ENCODE data around the gene NPAS1.

Gene NPAS1, protein sequence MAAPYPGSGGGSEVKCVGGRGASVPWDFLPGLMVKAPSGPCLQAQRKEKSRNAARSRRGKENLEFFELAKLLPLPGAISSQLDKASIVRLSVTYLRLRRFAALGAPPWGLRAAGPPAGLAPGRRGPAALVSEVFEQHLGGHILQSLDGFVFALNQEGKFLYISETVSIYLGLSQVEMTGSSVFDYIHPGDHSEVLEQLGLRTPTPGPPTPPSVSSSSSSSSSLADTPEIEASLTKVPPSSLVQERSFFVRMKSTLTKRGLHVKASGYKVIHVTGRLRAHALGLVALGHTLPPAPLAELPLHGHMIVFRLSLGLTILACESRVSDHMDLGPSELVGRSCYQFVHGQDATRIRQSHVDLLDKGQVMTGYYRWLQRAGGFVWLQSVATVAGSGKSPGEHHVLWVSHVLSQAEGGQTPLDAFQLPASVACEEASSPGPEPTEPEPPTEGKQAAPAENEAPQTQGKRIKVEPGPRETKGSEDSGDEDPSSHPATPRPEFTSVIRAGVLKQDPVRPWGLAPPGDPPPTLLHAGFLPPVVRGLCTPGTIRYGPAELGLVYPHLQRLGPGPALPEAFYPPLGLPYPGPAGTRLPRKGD

DNA sequence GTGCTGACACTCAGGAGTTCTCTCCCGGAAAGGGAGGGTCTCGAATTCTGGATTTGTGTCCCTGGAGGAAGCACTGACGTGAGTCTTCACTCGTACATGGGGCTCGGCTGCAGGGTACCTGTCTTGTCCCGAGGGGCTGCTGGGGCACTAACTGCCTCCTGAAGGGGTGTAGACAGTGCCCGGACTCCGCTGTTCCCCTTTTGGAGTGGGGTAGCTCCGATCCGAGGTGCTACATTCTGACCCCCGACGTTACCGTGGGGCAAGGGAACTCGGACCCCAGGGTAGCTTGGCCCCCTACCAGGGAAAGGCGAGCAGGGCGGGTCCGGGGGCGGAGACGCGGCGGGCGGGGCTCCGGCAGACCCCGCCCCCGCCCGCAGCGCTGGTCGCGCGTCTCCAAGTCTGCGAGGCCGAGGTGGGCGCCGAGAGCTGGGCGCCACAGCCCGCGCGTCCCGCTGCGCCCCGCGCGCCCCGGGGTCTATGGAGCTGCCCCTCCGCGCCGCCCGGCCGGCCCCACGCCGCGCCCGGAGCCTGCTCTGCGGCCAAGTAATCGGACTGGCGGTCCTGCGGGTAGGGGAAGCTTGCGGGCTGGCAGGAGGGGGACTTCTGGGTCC, at the start of gene NPAS1:
Gene NPAS1 (plus strand): TSS at position 407 of the 611 bp plus-strand sequence. CDS start 1,211 bp downstream, outside the sequence.
- peak; percentile 66 for DNase-seq

DNA sequence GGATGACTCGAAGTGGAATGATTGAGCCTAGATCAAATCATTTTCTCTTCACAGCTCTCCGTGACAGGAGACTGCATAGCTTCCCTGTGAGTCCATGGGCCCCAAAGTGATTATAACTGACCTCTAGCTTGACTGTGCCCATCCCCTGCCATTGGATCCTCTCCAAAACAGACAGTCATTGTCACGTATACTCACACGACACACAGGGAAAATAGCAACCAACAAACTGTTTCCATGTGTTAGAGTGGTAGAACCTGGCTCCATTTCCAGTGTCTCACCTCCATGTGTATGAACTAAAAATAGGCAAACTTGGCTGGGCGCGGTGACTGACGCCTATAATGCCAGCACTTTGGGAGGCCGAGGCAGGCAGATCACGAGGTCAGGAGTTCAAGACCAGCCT, 48.8 kb upstream of the NPAS1 start:
- no peak for DNase-seq

DNA sequence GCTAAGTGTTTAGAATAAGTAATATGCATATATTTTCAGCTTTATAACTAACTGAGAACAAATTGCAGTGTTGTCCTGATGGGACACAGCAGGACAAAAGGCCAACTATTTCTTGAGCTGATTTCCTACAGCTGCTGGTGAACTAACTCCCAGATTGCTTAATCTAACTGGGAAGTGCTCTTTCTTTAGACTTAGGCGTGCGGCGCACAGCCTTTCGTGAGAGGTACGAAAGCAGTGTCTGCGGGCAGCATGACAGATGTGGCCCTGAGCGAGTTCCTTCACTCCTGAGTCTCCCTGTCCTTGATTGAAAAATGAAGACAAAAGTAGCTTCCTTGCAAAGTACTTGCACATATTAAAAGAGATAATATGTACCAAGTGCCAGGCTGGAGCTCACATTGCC, 47.3 kb upstream of the NPAS1 start:
- no peak for DNase-seq

DNA sequence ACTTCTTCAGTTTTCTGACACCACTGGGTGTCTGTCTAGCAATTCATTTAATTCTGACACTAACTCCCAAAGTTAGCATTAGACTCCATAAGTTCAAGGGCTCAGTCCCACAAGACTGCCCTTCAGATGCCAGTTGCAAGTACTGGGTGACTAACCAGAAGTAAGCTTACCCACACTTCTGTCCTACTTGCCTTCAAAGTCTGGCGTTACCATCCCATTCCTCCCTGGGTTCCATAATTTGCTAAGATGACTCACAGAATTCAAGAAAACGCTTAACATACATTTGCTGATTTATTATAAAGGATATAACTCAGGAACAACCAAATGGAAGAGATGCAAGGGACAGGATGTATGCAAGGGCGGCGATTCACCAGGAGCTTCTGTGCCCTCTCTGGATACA, 45.5 kb upstream of the NPAS1 start:
- no peak for DNase-seq

DNA sequence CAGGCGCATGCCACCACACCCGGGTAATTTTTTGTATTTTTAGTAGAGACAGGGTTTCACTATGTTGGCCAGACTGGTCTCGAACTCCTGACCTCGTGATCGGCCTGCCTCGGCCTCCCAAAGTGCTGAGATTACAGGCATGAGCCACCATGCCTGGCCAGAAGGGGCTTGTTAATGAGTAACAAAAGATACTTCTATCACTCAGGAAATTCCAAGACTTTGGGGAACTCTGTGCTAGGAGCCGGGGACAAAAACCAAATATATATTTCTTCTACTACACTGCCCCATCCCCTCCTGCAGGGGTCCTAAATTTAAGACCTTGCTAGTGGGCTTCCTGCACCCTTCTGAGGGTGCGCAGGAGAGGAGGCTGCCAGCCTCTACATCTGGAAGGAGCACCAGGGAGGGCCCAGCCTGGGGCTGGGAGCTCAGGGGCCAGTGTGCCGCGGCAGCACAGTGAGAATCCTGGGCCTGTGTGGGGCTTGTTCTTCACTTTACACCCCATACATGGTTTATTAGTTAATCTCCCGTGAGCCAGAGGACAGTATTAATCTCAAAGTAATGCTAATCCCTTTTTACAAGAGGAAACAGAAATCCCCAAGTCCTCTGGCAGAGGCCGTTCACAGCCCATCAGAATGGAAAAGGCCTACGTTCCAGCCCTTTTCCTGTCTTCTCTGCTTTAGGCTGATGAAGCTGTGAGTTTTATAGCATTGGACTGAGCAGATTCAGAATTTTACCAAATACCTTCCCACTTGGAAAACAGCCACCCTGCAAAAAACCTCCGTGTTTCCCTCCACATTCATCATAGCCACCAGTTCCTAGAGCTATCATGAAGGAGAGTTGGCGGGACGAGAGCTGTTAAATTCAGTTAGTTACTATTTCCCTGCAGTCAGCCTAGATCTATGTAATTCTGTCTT, 44.4 kb upstream of the NPAS1 start:
- DNase-seq, result no peak

DNA sequence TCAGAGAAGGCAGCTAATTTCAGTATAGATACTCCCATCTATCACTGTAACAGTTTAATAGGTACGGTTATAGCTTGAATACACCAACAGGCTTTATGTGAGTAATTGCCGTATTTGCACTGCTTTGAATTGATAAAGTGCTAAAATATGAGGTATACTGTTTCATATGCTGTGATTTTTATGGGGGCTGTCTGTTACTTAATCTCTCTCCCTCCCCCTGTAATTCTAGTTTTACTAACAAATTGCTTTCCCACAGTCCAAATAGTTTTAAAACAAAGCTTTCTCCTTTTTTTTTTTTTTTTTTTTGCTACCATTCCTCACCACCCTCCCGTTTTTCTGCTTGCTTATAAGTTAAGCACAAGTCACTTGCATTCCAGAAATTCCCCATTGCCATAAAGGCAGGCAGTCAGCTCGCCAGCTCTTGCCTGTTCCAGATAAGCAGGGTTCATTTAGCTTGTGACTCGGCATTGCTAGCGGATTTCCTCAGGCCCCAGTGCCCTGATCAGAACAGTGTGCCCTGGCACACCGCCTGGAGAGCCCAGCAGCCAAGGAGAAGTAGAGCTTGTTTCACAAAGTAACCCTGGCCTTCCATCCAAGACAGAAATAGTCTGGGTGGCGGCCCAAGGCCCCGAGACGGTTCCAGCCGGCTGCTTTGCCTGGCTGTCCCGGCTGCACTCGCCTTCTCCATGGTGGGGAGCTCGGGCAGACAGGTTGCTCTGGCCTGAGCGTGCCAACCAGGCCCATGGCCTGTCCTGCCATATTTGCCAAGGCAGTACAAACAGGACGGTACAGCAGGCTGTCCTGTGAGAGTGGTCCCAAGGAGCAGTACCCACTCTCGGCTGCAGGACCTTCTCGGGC, 43.5 kb upstream of the NPAS1 start:
- no peak for DNase-seq

DNA sequence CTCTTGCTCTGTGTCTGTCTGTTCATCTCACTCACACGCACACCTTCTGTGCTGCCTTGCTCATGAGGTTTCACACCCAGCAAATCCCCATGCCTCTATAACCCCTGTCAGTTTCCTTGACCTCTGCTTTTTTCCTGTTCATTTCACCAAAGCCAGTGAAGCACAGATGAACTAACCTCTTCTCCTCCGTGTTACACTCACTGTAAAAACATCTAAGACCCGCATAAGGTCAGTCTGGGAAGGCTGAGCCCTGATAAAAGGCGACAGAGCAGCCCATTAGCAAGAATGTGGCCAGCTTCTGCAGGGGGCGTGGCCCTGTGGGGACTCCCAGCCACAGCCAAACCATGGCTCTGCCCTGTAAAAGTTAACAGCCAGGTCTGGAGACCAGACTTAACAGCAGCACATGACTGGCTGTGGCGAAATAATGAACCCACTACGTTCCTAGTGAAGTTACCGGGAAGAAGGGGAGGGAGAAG, 42.8 kb upstream of the NPAS1 start:
- no peak for DNase-seq

DNA sequence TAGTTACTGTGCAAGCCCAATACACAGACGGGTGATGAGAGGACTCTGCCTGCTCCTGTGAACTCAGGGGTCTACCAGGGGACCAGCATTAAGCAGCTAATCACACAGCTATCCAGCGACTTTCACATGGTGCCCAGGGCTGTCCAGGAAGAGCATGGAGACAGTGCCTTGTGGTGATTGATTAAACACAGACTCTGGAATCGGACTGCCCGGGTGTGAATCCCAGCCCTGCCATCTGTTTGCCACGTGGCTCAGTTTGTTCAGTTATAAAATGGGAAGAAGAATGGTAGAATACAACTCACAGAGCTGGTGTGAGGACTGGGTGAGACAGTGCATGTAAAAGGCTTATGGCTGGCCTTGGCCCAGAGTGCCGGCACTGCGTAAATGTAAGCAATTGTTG, 42.1 kb upstream of the NPAS1 start:
- DNase-seq, result no peak

DNA sequence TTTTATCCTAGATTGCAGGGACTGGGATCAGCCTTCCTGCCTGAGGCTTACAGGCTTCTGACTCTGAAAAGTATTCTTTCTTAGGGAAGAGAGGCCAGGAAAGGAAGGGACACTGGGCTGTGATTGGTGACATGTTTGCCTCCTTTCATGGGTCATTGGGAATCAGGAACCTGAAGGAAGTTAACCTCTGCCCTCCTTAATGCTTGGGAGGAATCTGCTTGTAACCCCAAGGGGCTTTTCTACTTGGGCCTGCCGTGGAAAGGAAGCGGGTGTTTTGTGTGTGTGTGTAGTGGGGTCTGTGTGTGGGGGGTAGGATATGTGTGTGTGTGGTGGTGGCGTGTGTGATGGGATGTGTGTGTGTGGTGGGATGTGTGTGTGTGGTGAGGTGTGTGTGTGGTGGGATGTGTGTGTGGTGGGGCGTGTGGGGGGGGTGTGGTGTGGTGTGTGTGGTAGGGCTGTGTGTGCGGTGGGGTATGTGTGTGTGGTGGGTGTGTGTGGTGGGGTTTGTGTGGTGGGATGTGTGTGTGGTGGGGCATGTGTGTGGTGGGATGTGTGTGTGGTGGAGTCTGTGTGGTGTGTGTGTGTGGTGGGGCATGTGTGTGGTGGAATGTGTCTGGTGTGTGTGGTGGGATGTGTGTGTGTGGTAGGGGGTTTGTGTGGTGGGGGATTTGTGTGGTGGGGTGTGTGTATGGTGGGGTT, 41.3 kb upstream of the NPAS1 start:
- no peak for DNase-seq

DNA sequence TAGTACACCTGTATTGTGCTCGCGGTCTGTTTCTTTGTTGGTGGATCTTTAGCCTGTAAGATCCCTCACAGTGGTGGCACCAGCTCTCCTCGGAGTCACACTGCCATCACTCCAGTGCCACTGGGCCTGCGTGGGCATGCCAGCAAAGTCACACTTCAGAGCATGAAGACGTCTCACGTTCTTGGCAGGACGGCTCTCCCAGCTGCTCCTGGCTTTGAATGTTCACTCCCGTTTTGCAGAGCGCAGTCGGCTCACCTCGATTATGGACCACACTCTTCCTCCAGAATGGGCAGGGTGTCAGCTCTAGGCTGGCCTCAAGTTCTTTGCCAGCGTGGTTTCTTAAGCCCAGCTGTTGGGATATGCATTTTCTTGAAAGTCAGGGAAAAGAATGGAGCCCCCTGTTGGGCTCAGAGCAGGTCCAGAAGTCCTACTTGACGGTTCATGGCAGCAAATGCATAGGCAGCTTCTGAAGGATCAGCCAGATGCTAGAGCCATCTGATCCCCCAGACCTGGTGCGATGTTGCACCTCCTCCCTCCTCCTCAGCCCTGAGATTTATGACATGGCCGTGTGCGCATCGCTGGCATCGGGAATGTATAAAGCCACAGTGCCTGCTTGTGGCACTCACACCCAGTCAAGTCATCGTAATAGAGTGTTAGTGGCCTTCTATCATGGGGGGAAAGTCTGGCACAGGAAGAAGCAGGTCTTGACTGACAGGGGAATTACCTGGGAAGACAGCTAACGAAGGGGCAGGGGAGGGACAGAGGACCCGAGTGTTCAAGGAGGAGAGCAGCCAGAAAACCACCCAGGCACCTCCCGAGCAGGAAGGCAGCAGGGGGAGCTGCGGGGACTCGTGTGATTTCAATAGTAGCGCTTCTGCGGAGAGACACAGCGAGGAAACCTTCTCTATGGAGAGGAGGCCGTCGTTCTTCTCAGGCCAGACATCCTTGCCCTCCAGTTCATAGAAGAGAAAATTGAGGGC, 40.2 kb upstream of the NPAS1 start:
- no peak for DNase-seq

DNA sequence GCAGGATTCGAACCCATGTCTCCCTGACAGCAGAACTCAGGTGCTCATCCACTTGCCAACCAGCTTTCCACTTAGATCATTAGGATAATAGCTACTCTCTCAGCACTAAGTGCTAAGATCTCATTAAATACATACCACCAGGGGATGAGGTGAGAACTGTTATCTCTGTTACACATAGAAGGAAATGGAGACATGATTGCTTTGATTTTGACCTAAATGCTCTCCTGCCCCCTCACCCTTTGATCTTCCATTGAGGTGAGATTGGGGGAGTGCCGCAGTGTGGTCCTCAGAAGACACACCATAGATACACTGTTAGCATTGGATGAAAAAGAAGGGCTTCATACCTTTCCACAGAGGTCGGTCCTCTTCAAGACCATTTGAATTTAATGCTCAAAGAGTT, 38.9 kb upstream of the NPAS1 start:
- no peak for DNase-seq

DNA sequence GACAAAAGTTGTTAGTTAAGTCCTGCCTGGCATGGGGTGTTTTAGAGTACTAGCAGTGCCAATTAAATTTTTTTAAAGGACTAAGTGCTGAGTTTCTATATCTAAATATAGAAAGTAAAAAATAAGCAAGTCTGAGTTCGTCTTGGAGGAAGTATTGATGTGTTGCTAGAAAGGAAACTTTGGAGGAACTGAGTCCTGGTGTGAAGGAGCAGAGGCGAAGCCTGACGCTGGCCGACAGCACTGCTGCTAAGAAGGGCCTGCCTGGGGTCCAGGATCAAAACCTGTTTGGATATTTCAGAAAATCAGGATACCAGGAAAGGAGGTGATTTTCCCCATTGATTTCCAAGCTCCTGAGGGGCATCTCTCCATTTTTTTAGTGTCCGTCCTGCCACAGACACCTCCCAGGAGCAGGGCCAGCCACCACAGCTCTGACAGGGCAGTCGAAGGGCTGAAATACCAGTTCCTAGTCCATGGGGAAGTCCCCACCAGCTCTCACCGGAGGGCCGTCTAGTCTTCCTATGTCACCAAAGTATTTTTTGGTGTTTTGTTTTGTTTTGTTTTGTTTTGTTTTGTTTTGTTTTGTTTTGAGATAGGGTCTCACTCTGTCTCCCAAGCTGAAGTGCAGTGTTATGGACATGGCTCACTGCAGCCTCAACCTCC, 38.2 kb upstream of the NPAS1 start:
- no peak for DNase-seq

DNA sequence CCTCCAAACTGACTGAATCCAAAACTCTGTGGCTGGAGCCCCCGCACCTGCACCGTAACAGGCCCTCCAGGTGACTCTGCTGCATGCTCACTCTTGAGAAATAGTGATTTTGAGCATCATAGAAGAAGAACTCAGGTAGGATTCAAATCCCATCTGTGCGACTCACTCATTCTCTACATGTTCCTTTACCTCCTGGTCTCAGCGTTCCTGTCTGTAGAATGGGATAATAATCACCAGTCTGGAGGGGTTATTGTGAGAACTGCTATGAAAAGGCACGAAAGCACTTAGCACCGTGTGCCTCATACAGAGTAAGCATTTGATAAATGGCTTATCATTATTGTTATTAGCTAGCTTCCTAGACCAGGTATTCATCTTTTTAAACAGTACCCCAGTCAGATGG, 36.5 kb upstream of the NPAS1 start:
- DNase-seq, result no peak

DNA sequence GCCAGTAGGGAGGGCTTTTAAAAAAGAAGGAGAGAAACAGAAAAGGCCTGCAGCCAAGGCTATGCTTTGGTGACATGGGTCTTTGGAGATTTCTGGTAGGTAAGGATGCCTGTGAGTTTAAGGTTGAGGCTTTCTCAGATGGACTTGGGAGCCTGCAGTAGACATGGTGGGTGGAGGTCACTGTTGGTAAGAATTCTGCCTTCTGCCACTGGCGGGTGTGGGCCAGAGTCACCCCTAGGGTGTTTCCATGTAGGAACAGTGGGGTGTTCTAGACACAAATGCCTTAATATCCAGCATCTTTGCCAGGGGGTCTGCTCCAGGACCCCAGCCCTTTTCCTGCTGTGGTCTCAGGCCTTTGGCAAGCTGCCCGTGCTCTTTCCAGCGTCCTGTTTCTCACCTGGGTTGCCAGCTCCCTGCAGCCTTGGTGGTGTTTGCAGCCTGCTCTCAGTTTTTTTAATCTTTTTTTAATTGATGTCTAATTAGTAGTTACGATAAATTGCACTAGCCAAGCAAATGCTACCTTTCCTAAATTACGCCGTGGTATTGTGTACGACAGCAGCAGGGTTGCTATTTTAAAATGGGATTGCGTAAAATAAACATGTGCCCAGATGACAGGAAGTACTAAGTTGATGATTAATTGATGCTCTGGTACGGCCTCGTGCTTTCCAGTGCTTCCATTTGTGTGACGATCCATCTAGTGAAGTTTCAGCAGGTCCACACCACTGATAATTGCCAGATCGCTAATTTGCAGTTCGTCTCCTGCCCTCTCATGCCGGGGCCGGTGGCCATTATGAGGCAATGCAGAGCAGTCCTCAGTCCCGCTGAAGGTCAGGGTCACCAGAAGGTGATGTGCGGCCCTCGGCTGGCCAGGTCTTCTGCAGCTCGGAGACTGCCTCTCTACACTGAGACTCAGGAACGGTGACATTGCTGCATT, 35.3 kb upstream of the NPAS1 start:
- DNase-seq, result no peak

DNA sequence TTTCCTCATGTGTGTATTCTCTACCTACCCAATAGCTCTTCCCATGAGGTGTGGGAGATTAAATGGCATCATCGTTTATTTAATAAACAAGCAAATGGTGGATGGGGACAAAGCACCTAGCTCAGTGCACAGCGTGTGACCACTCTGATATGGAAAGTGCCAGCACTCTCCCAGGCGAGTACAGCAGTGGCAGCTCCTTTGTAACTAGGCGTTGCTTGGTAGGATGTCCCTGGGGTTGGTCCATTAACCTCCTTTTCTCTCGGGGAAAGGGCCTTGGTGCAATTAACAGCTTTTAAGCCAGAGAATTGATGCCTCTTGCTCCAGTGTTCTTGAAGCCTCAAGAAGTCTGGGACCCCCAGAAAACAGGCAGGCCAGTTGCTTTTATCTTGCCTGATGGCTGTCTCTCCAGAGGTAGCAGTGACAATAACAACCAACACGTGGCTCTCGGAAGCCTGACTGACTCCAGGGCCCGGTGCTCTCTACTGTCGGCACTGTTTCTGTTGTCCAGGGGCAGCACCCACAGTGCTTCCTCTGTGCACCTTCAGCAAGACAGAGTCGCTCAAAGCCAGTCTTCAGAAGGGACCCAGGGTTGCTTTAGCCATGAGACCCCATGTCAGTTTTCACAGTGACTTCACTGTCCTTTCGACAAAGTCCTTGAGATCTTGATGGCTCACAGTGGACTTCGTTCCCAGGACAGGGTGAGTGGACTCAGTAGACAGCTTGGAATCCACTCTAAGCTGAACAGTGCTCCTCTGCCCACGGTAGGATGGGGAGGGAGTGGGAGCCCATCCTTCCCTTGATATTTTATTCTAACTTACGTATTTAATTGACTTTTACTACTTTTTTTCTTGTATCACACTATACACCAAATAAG, 33.9 kb upstream of the NPAS1 start:
- no peak for DNase-seq

DNA sequence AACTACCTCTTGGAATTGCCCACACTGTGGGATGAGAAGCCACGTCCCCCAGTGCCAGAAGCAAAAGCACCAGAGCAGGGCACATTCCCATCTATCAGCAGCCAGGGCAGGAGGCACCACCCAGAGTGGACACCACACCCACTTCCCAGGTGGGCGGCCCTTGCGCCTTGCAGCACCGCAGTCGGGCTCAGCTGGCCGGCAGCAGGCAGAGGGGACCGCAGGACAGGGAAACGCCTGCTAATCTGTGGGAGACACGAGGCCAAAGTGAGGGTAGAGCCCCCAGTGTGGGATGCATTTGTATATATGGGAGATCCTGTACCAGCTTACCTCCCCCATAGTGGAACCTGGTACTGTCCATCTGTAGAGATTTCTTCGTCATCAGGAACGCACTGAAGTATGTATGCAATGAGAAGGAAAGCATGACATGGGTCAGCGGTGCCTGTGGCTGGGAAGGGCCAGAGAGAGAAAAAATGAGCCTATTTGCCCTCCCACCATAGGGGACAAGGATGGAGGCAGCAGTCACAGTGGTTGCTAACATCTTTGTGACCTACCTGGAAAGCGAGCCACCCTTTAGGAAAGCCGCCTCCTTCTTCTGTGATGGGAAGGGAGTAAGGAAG, 30.9 kb upstream of the NPAS1 start:
- DNase-seq, result no peak
